Thoracic aorta (tissue), 2 donors: Measurements from ENCODE around the gene ATP2A2. TPM values are rescaled to one million over a fixed set of nuclear protein-coding genes. Genes with fewer than 3 reads are reported as not detected.
"Not testable (repeated sequence)": the region's sequence is repeated elsewhere in the genome, so short reads cannot be mapped to it uniquely, and the experiment has no call there.

ENCODE experiments used
- ATAC-seq: fragments of 150-250 bp; one replicate; pipeline ENCODE4 v1.8.0; 2017; ENCODE audit warnings: low read depth; ENCODE audit not compliant: insufficient number of reproducible peaks, low FRiP score
- DNase-seq: peaks from one replicate; pipeline ENCODE4 v3.0.0-alpha.2; 2020; ENCODE audit warnings: low spot score
- H3K27ac ChIP-seq, 2 donors: fragments of 200-600 bp; sonication (generic); 1 replicate in 1 of 2; 2 replicates in 1 of 2; pipeline ENCODE4 v1.5.1; 2016; ENCODE audit warnings: mild to moderate bottlenecking in 2 of 2, moderate library complexity in 2 of 2
- H3K27me3 ChIP-seq: fragments of 200-600 bp; sonication (generic); replicated peaks from 2 replicates; pipeline ENCODE4 v1.6.0; 2016; ENCODE audit warnings: mild to moderate bottlenecking; ENCODE audit not compliant: insufficient read depth
- H3K36me3 ChIP-seq: fragments of 200-600 bp; sonication (generic); one replicate; pipeline ENCODE4 v1.5.1; 2016
- H3K4me1 ChIP-seq, 2 donors: fragments of 200-600 bp; sonication (generic); 1 replicate in 1 of 2; 2 replicates in 1 of 2; pipeline versions ENCODE4 v1.5.1 to v1.6.0; 2016; ENCODE audit warnings: low read depth in 2 of 2, mild to moderate bottlenecking in 1 of 2; ENCODE audit not compliant: control insufficient read depth in 1 of 2
- H3K4me3 ChIP-seq: fragments of 200-600 bp; sonication (generic); 2 replicates; pipeline ENCODE4 v1.5.1; 2016; ENCODE audit warnings: mild to moderate bottlenecking
- H3K9me3 ChIP-seq: fragments of 200-600 bp; sonication (generic); 2 replicates; pipeline ENCODE4 v1.5.1; 2016
- total RNA-seq, 2 donors: library from RNA; depleted of rRNA; stranded (reverse); fragments of >200 nt; gene quantifications; one replicate each; pipeline versions ENCODE4 v1.1.0 to v1.2.3, GENCODE V29; 2016
- TF ChIP-seq, protein P1 (sequence below): fragments of 200-600 bp; sonication (generic); IDR thresholded peaks from one replicate; pipeline ENCODE4 v1.5.1; 2019; ENCODE audit warnings: antibody characterized with exemption

Gene ATP2A2
- total RNA-seq, 2 donors from 2014 or later: 226 to 290 TPM

DNA sequence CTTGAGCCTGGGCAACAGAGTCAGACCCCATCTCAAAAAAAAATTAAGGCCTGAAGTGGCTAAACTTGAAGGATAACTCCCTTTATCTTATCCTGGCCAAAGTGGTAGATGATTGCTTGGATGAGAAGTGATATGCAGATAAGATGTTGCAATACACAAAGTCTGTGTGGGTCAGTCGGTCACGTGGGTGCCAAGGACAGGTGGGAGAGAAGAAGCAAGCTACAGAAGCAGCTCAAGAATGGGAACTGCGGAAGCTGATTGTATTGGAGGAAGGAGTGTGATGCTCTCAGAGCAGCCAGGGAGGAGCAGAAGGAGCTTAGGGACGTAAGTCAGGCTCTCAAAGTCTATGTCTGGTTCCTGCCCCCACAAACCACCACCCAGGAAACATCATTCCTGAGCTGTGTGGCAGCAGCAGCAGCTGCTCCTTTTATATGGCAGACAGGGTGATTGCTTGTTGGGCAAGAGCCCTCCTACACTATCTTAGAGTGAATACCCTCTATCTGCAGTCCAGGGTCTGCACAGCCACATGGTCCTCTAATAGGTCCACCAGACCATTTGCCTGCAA, 54.5 kb downstream of the ATP2A2 start:
- Histone ChIP-seq H3K36me3 (peaks cover 79% of the 10 kb centered on the region), H3K27me3 (no peaks in the 10 kb centered on the region), H3K4me1 (peaks cover 8 to 18% of the 10 kb centered on the region in 2 donors), H3K27ac (no peak overlapping the region), H3K9me3 (no peaks in the 10 kb centered on the region), H3K4me3 (no peak overlapping the region)
- ATAC-seq: no peak
- TF ChIP-seq, protein P1, sequence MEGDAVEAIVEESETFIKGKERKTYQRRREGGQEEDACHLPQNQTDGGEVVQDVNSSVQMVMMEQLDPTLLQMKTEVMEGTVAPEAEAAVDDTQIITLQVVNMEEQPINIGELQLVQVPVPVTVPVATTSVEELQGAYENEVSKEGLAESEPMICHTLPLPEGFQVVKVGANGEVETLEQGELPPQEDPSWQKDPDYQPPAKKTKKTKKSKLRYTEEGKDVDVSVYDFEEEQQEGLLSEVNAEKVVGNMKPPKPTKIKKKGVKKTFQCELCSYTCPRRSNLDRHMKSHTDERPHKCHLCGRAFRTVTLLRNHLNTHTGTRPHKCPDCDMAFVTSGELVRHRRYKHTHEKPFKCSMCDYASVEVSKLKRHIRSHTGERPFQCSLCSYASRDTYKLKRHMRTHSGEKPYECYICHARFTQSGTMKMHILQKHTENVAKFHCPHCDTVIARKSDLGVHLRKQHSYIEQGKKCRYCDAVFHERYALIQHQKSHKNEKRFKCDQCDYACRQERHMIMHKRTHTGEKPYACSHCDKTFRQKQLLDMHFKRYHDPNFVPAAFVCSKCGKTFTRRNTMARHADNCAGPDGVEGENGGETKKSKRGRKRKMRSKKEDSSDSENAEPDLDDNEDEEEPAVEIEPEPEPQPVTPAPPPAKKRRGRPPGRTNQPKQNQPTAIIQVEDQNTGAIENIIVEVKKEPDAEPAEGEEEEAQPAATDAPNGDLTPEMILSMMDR: no peak
- DNase-seq: no peak

DNA sequence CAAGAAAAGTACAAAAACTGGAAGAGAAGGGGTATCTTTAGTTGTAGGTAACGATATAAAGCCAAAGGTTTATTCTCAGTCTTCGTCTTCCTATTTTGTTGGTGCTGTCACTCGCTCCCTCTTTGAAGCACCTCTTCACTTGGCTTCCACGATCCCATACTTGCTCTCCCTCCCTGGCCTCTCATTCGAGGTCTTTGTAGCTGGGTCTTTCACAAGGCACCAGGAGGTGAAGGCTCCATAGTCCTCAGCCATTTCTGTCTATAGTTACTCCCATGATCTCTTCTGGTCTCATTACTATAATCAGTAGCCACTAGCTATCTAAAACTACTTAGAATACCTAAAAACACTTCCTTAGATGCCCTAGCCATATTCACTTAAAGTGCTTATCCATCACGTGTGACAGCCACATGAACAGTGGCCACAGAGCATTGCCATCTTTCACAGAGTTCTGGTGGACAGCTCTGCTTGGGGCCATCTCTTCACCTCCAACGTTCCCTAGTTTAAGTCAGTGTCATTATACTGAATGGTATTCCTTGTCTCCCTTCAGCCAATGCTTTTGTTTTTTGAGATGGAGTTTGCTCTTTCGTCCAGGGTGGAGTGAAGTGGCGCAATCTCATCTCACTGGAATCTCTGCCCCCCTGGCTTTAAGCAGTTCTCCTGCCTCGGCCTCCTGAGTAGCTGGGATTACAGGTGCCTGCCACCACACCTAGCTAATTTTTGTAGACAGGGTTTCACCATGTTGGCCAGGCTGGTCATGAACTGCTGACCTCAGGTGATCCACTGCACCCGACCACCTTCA, 57.1 kb downstream of the ATP2A2 start:
- no peak for DNase-seq
- no peak for ATAC-seq
- H3K4me1 ChIP-seq: no peaks in the 10 kb centered on the region
- no peaks in the 10 kb centered on the region for H3K27me3 ChIP-seq
- TF ChIP-seq, protein P1: no peak
- H3K9me3 ChIP-seq: no peaks in the 10 kb centered on the region
- H3K4me3 ChIP-seq: no peak overlapping the region
- H3K27ac ChIP-seq: no peak overlapping the region
- H3K36me3 ChIP-seq: peaks cover 96% of the 10 kb centered on the region

GRCh38 chr12:110338754-110339153, 57.7 kb downstream of the ATP2A2 start:
- TF ChIP-seq, protein P1: no peak
- peaks cover 96% of the 10 kb centered on the region for H3K36me3 ChIP-seq
- no peak overlapping the region for H3K4me3 ChIP-seq
- no peaks in the 10 kb centered on the region for H3K4me1 ChIP-seq
- no peaks in the 10 kb centered on the region for H3K27me3 ChIP-seq
- H3K9me3 ChIP-seq: no peaks in the 10 kb centered on the region
- DNase-seq (no peak), ATAC-seq (no peak)
- no peak overlapping the region for H3K27ac ChIP-seq

DNA sequence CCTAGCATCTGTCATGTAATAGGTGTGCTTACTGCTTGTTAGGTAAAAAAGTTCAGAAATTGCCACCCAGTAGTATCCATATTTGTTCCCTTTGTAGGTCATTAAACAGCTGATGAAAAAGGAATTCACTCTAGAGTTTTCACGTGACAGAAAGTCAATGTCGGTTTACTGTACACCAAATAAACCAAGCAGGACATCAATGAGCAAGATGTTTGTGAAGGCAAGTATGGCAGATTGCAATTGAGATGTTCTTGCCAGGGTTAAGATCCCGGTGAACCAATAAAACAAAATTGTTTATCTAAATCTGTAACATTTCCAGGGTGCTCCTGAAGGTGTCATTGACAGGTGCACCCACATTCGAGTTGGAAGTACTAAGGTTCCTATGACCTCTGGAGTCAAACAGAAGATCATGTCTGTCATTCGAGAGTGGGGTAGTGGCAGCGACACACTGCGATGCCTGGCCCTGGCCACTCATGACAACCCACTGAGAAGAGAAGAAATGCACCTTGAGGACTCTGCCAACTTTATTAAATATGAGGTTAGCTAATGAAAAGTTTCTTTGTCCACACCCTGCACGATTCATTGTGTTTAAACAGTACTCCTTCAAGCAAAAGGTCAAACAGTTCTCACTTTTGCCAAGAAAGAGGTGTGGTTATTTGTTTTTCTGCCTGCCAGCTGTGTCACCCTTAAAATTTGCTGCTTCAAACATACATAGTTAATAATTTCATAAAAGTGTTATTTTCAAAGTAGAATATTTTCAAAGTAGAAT, 58.3 kb downstream of the ATP2A2 start:
- Histone ChIP-seq H3K4me3 (no peak overlapping the region), H3K27ac (no peak overlapping the region), H3K9me3 (no peaks in the 10 kb centered on the region), H3K27me3 (no peaks in the 10 kb centered on the region), H3K36me3 (peaks cover 96% of the 10 kb centered on the region), H3K4me1 (no peaks in the 10 kb centered on the region)
- no peak for DNase-seq
- no peak for ATAC-seq
- TF ChIP-seq, protein P1: no peak

GRCh38 chr12:110340261-110340660, 59.2 kb downstream of the ATP2A2 start:
- ATAC-seq, H3K4me3 ChIP-seq, H3K27me3 ChIP-seq, H3K9me3 ChIP-seq, H3K4me1 ChIP-seq, DNase-seq, H3K27ac ChIP-seq: not testable (repeated sequence)
- H3K36me3 ChIP-seq: peaks cover 96% of the 10 kb centered on the region
